HG02981 (cell line): Measurements from ENCODE around the gene REEP1.

Source experiments
- ATAC-seq: cut with Tn5 transposase; IDR thresholded peaks from one replicate; pipeline ENCODE4 v1.9.1; 2021; ENCODE audit warnings: mild to moderate bottlenecking, moderate library complexity; ENCODE audit not compliant: unreplicated experiment

The REEP1 gene

DNA sequence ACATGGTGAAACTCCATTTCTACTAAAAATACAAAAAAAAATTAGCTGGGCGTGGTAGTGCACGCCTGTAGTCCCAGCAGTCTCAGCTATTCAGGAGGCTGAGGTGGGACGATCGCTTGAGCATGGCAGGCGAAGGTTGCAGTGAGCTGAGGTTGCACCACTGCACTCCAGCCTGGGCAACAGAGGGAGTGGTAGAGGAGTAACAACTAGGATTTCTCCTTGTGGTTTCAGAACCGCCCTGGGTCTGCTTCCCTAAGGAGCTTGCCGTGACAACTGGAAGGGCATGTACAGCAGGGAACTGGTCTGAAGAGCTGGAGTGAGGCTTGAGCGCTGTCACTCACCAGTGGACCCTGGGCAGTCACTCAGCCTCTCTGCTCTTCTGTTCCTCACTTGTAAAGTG, 29.1 kb downstream of the REEP1 start:
- ATAC-seq = no peak

DNA sequence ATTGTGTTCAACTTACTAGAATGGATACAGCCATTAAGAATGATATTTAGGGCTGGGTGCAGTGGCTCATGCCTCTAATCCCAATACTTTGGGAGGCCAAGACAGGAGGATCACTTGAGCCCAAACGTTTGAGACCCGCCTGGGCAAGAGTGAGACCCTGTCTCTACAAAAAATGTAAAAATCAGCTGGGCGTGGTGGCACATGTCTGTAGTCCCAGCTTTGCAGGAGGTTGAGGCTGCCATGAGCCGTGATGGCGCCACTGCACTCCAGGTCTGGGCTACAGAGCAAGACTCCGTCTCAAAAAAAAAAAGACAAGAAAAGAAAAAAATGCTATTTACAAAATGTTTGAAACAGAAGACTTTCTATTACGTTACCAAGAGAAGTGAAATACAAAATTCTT, 30.0 kb downstream of the REEP1 start:
- ATAC-seq = no peak

DNA sequence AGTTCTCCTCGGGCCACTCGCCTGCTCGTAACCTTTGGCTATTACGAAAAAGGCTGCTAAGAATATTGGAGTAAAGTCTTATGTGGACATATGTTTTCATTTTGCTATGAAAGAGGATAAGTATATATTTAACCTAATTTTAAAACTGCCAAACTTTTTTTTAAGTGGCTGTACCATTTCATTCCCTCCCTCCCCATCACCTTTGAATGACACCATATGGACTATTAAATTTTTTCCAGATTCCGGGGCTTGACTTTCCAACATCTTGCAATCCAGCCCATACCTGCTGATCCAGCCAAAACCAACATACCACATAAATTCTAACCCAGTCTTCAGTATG, 31.5 kb downstream of the REEP1 start:
- ATAC-seq = no peak

DNA sequence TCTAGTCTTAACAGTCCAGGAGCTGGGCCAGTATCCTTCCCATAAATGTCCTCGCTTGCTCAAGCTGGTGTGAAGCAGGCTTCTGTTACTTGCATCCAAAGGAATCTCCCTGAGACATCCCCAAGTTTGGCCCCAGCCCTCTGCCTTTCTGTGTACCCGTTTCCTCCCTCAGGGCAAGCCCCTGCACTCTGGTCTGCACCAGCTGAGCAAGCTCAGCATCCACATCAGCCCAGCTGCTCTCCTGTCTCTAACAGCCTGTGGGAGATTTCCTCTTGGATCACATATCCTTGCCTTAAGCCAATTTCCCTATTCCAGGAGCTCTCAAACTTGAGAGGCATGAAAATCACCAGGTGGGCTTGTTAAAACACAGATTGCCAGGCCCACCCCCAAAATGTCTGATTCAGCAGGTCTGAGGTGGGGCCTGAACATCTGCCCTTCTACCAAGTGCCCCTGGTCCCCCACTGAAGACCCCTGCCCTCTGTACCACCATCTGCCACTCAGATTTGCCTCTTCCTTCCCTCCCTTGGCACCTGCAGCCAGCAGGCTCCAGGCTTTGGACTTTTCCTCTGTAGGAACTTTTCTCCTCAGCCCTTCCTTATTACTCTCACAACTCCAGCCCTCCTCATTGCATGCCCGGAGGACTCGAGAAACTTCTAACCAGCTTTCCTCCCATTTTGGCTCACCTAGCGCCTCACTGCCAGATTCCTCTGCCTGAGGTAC, 32.1 kb downstream of the REEP1 start:
- ATAC-seq = no peak

DNA sequence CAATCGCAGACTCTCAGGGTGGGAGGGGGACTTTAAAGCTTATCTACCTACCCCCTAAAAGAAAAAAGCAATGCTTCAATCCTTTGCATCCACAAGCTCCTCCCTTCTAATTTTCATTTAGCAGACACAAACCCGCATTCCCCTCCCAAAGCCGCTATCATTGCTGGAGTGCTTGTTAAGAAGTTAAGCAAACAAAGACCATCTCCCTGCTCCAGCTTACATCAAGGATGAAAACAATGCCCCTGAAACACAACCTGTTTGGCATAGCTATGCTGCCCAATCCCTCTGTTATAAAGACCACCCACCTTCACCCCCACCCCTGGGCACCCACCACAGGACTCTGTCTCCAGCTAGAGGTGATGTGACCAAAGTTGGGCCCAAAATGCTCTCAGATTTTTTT, 33.0 kb downstream of the REEP1 start:
- no peak for ATAC-seq

DNA sequence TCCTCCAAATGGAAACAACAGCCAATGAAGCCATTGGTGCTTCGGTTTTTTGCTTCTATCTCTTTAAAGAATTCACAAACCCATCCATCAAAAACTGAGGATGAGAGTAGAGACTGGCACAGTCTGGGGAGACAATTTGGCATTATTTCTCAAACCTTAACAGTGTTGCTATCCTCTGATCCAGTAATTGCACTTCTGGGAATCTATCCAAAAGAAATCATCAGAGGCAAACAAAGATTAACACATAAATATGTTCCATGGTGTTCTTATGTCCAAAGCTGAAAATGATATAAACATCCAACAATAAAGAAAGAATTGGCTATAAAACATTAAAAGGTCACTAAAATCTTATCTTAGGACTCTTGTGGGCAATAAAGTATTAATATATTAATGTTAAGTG, 35.1 kb downstream of the REEP1 start:
- no peak for ATAC-seq

DNA sequence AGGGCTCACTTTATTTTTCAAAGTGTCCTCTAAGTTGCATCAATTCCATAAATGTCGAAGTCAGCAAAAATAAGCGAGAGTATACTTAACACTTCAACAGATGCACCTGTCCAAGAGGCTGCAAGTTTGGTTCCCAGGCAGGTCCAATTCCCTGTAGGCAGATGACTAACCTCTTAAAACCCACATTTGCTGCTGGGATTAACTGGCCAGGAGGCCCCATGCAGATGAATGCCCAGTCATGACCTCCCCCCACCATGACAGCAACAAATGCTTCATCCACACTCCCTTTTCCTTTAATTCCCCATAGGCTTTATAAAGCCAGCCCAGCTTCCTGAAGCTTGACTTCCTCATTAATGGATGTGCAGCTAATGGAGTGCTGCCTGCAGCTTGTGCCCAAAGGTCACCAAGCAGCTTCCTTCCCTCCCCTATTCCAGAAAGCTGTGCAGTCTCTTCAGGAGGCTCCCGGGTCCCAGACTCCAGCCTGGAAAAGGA, 35.7 kb downstream of the REEP1 start:
- no peak for ATAC-seq

DNA sequence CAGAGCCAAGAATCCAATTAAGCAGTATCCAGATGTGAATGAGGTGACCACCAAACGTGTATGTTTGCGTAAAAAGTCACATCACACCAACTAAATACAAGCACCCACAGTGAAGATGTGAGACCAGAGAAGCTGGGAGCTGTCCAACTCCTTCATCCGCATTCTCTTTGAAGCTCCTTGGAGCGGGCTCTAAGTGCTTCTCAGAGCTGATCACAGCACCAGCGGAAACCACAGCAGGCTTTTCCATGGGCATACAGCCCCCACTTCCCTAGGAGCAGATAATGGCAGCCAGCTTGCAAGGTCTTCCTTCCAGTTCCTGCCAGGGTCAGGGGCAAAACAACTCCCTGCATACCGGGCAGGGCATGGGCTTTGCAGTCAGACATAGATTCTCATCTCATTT, 36.4 kb downstream of the REEP1 start:
- no peak for ATAC-seq

DNA sequence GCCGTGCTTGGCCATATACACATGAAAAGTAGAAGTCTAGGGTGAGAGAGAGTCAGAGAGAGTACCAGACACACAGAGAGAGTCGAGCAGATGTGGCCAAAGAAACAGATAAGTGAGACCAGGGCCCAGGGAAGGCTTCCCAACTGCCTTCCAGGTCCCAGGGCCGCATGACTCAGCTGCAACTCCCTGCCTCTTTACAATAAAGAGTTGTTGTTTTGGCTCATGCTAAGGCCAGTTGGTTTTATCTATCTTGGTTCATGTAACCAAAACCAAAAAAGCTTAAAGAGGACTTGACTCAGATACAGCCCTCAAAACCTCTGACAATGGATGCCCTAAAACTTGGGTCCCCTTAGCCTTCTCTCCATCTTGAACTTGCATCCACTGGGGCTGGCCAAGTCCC, 36.9 kb downstream of the REEP1 start:
- no peak for ATAC-seq

DNA sequence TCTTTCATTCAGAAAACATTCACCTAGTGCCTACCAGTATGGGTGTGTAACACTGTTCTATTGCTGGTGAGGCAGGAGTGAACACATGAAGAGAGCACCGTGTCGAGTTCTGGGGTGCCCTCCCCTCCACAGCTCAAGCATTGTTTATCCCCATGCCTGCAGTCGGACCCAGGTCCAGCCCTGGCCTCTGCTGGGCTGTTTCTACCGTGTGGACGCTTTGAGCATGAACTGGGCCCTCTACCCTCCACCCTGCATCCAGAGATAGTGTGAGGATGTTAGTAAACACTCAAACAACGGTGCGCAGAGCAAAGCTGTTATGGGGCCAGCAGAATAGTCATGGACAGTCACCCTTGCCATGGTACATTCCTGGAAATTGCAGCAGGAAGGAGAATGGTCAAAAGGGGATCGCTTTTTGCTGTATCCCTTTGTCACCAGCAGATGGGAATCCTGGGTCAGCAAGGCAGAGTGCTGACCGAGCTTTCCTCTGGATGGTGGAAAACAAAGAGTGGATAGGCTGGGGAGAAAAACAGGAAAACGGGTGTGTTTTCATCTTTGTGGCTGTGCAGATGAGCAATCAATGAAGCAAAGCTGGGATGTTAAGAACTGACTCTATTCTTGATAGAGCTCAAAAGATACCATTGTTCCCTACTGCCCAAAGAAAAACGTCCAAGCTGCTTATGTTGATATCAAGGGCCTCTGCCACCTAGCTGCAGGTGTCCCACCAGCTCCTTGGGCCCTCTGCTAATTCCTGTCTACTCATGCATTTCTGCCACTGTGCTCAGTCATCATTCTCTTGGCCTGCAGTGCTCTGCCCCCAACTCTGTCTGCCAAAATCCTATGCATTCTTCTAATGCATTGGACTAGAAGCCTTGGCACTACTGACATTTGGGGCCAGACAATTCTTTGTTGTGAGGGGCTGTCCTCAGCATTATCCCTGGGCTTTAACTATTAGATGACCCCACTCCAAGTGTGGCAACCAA, 38.7 kb downstream of the REEP1 start:
- ATAC-seq = no peak

DNA sequence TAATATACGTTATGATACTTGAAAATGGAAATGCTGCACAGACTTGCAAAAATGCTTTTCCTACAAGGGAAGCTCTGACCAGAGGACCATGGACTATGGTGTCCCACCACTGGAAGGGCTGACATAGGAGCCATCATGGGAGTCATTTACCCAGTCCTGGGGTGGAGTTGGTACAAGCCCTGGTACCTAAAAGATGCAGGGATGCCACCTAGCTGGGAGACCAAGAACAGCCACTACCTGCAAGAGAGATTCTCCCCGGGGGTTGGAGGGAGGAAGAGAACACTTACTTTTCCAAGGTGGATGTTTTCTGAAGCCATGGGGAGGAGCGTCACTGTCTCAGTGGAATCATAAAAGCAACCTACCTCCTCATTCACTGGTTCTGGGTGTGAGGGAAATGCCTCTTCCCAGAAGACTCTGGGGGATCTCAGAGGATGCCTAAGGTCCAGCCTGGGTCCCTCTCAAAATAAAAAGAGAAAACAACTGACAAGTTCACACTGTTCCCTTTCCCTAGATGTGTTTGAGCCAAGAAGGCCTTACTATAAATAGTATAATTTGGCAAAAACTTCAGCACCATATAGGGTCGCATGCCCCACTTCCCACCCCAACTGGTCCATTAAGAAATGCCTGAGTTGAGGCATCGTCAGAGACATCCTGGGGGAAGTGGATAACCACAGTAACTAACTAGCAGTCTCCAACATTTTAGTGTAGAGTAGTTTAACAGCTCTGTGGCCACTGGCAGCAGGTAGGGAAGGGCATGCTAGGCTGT, 39.9 kb downstream of the REEP1 start:
- ATAC-seq = no peak

DNA sequence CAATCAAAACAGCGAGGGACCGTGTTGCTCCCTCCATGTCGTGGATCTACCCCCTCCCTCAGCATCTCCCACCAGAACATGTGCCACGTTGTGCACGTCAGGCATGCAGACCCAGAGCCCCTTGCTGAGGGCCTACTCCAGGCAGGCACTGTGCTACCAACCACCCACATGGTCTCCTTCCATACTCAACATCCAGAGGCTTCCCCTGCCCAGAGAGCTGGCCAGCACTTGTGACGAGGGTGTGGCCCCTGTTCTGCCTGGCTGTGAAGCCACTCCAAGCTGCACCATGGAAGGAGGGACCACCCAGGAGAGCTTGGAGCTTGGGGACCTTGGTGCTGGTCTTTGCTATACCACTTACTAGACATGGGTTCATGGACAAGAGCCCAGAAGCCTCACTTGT, 40.5 kb downstream of the REEP1 start:
- ATAC-seq = no peak

DNA sequence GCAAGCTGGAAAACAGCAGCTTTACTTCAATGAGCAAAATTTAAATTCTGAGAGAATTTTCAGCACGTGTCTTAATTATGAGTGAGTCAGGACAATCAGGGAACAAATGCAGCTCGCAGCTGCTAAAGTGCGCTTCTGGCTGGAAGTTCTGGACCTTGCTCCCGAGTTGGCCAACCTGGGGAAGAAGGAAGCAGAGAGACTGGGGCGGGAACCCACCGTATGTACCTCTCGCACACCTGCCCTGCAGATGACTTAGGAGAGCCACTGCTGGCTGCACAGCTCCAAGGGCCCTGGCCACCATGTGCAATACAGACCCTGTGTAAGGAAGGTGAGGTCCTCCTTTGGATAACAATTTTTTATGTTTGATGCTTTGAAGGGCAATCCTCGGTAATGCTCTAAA, 42.4 kb downstream of the REEP1 start:
- no peak for ATAC-seq

DNA sequence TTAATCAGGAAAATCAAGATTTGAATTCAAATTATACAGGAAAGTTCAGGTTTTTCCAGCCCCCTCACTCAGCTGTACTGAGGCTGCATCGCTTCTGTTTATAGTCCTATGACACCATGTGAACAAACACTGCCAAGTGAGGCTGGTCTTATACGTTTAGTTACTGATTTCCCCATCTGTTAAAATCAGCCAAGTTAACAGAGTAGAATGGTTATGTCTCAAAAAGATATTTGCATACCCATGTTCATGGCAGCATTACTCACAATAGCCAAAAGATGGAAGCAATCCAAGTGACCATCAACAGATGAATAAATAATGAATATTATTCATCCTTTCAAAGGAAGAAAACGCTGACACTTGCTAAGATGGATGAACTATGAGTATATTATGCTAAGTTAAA, 43.8 kb downstream of the REEP1 start:
- ATAC-seq = no peak

DNA sequence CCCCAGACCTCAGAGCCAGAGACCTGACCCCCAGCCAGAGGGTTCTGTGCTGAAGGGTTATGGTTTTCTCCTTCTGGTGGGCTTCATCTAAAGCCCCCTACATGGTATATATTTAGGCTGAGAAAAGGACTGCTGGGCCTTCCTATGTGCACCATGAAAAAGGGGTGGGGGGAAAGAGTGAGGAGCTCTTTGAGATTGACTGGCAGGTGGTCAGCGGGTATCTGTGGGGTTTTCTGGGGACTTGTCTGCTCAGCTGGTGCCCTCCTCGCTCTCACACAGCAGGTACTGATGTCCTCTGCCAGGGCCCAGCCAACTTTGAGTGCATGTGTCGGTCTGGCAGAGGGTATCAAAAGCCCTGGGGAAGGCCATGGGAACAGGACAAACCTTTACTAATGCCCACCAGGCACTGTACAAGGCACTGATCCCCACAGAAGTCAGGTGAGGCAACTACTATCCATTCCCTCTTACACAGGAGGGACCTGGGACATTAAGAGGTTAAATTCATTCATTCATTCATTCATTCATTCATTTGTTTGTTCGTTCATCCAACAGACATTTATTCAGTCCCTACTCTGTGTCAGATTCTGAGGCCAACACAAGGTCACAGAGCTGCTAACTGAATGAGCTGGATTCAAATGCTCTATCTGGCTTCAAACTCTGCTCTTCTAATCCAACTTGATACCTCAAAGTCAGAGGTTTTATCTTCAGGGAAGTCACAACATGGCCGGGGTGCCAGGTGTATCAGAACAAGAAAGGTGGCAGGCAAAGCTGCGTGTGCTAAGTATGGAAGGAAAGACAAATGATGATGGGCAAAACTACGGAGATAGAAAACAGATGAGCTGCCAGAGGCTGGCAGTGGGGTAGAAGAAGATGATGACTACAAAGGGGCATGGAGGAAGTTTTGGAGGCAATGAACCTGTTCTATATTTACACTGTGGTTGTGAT, 44.6 kb downstream of the REEP1 start:
- ATAC-seq = no peak

DNA sequence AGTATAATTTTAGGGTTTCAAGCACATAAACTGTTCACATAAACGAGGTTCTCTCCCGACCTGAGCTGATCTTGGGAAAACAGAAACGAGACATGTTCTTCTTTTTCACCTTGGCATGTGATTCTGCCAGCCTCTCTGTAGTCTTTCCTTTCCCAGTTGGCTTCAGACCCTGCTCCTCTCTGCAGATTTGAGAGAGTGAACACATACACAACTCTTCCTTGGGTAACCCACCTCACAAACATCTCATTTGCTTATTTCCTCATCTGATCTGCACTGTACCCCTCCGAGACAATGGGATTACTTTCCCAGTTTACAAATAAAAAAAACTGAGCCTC, 46.1 kb downstream of the REEP1 start:
- no peak for ATAC-seq

DNA sequence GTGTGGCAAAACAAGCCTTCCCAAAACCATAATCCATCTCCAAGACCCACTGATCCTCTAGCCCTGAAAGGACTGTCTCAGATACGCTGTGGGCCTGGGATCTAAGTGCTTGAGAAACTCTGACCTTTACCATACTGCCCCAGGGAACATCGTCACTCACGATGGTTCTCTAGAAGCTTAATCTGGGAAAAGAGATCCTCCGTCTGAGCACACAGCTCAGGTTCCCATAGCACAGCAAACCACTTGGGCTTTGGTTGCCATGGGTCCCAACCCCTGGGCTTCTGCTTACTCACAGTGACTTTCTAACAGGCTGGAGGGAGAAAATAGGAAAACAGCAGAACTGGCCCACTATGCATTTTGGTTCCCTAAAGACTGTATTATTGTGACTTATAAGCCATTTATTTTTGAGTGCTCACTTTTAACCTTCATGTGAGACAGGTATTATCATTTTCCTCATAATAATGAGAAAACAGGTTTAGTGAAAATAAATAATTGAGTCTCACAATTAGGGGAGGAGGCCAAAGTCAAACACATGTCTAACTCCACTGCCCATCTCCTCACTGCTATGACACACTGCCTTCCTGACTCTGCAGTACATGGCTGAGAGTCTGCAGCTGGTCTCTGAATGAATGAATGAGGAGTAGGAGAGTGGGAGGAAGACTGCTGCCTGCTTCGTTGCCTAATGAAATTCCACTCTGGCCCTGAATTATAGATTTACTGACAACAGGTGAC, 46.7 kb downstream of the REEP1 start:
- ATAC-seq = no peak

DNA sequence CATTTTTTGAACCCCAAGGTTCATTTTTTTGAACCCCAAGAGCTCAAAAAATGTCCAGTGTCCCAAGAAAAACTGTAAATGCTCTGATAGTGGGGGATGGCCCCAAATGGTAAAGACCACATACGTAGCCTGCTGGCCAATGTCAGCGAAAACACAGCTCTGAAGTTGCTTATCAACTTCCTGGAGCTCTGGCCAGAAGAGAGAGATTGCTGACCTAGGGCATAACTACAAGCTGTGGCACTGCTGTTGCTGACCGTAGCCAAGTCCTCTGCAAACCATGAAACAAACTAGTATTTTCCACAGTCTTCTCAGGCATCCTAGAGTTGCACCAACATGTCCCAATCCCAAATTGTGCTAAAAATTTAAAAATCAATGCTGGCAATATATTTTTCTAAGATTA, 50.9 kb downstream of the REEP1 start:
- ATAC-seq = no peak

DNA sequence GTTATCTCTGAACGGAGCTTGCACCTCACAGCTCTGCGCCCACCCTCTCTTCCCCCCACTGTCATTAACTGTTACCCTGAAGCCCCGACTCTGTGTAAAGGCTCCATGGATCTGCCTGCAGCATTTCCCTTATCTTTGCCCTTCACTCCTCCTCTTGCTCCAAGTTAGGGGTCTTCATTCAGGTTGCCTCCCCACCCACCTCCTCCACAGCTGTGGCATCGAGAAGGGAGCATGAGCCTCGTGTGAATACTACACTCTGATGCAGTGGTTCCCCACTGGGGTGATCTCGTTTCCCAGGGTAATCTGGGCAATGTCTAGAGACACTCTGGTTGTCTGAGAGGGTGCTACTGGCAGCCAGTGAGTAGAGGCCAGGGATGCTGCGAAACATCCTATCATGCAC, 51.4 kb downstream of the REEP1 start:
- no peak for ATAC-seq

DNA sequence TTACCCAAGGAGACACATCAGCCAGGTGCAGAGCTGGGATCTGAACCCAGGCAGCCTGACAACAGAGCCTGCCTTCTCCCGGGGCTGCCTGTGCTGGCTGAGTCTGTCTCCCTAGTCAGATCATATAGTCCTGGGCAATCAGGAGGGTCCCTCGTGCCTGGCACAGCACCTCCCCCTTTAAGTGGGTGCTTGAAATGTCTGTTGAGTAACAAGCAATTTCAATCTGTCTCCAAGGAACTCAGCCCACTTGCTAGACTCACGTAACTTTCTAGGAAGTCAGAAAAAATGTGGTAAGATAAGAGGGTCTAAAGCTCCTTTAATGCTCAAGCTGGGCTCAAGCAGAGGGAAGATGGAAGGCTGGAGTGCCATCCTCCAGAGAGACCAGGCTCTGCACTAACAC, 51.9 kb downstream of the REEP1 start:
- no peak for ATAC-seq
